ENCODE measurements around the gene TNFAIP3. TPM values are rescaled to one million over a fixed set of nuclear protein-coding genes. Genes with fewer than 3 reads are reported as not detected.

The TNFAIP3 gene
- total and polyA plus RNA-seq, 2 of the 8 experiments (the other 6 are each of a cell fraction or from before 2014, with no cell fraction given) = 1.6 to 2.0 TPM

DNA sequence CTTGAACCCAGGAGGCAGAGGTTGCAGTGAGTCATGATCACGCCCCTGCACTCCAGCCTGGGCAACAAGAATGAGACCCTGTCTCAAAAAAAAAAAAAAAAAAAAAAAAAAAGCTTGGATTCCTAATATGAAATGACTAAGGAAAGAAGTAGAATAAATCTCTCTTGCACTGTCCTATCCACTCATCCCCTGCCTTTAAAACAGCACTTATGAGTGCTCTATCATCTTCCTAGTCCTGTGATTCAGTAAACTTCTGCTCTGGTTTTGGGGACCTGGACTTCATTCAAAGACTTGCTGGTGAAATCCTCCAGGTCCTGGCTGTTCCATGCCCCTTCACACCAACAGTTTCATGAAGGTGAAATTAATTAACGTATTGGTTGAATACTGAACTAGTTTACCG, 29.6 kb downstream of the TNFAIP3 start:
- H4K20me1 ChIP-seq (replicated peaks in 1 of 2; ENCODE audit: control insufficient read depth in 1 of 2, insufficient read depth in 2 of 2, low read length in 2 of 2) = no peaks in the 10 kb centered on the region
- no peak overlapping the region for H2BK20ac ChIP-seq (ENCODE audit: low read length)
- DNase-seq (ENCODE audit: low read depth in 1 of 2, low spot score in 2 of 2) (no peak), FAIRE-seq (no peak)
- H3K36me3 ChIP-seq (ENCODE audit: control insufficient read depth in 2 of 4, insufficient read depth in 4 of 4, low read length in 3 of 4) = no peaks in the 10 kb centered on the region
- H3K18ac ChIP-seq (ENCODE audit: extremely low read depth, low read length) = no peak overlapping the region
- no peak overlapping the region for H4K91ac ChIP-seq (replicated peaks; ENCODE audit: insufficient read length, low read length)
- H3K14ac ChIP-seq (ENCODE audit: insufficient read length) = no peak overlapping the region
- no peak overlapping the region for H2BK15ac ChIP-seq (ENCODE audit: low read length)
- CTCF ChIA-PET (ENCODE audit: partially characterized antibody) = no interaction called here
- no peak overlapping the region for H2BK5ac ChIP-seq (ENCODE audit: low read depth, low read length)
- no peak for TF ChIP-seq SP2 (IDR thresholded peaks at IDR 0.05; ENCODE audit: low read length)
- TF ChIP-seq NANOG (IDR thresholded peaks at IDR 0.05; ENCODE audit: insufficient read depth, low read depth, low read length, poor library complexity, severe bottlenecking) = no peak
- TF ChIP-seq, protein P1, sequence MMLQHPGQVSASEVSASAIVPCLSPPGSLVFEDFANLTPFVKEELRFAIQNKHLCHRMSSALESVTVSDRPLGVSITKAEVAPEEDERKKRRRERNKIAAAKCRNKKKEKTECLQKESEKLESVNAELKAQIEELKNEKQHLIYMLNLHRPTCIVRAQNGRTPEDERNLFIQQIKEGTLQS (IDR thresholded peaks at IDR 0.05; ENCODE audit: insufficient read depth, low read depth, low read length) = no peak
- TF ChIP-seq, protein P2, sequence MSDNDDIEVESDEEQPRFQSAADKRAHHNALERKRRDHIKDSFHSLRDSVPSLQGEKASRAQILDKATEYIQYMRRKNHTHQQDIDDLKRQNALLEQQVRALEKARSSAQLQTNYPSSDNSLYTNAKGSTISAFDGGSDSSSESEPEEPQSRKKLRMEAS (IDR thresholded peaks at IDR 0.05) = no peak
- no peak for TF ChIP-seq POLR2A (IDR thresholded peaks at IDR 0.05; ENCODE audit: control extremely low read depth in 1 of 2, low read depth in 2 of 2, low read length in 2 of 2)
- no peak for TF ChIP-seq CEBPB (IDR thresholded peaks at IDR 0.05; ENCODE audit: low read depth, low read length)
- TF ChIP-seq EZH2 (IDR thresholded peaks at IDR 0.05; ENCODE audit: low read depth, low read length, severe bottlenecking) = no peak
- no peak for TF ChIP-seq FOSL1 (IDR thresholded peaks at IDR 0.05; ENCODE audit: insufficient read depth, low read depth, low read length)
- TF ChIP-seq ASH2L (IDR thresholded peaks at IDR 0.05; ENCODE audit: low read length) = no peak
- TF ChIP-seq BACH1 (IDR thresholded peaks at IDR 0.05; ENCODE audit: low read length) = no peak
- TF ChIP-seq TAF7 (optimal IDR thresholded peaks at IDR 0.05; ENCODE audit: borderline replicate concordance, low read depth, low read length) = no peak
- no peak for TF ChIP-seq SAP30 (IDR thresholded peaks at IDR 0.05; ENCODE audit: insufficient read depth, insufficient replicate concordance, low read length)
- TF ChIP-seq TCF12 (IDR thresholded peaks at IDR 0.05; ENCODE audit: low read depth, low read length) = no peak
- H2BK120ac ChIP-seq (replicated peaks; ENCODE audit: low read depth, low read length) = no peak overlapping the region
- no peaks in the 10 kb centered on the region for H3K27me3 ChIP-seq (replicated peaks in 1 of 4; ENCODE audit: control insufficient read depth in 3 of 4, extremely low read depth in 1 of 4, insufficient read depth in 3 of 4, low read length in 3 of 4)
- H3K23ac ChIP-seq (ENCODE audit: insufficient read length) = no peak overlapping the region
- no peaks in the 10 kb centered on the region for H3K4me1 ChIP-seq (replicated peaks in 1 of 4; ENCODE audit: control insufficient read depth in 3 of 4, insufficient read depth in 4 of 4, low read length in 3 of 4)
- H3K9ac ChIP-seq (replicated peaks in 1 of 4; ENCODE audit: extremely low read depth in 1 of 4, low read depth in 3 of 4, low read length in 3 of 4) = no peak overlapping the region
- no peak overlapping the region for H3K4ac ChIP-seq (replicated peaks; ENCODE audit: insufficient read length, low read depth, low read length)
- H3K9me3 ChIP-seq (ENCODE audit: insufficient read depth in 2 of 2, low read depth in 1 of 2, low read length in 1 of 2) = no peaks in the 10 kb centered on the region
- no peak overlapping the region for H2AFZ ChIP-seq (ENCODE audit: low read length)
- H3K4me2 ChIP-seq (ENCODE audit: insufficient read depth in 1 of 2, low read depth in 2 of 2, low read length in 2 of 2) = no peak overlapping the region
- H2BK12ac ChIP-seq (ENCODE audit: low read depth, low read length) = no peak overlapping the region
- H3K27ac ChIP-seq (ENCODE audit: low read depth, low read length) = no peak overlapping the region
- H4K5ac ChIP-seq (ENCODE audit: insufficient read length, low read depth, low read length) = no peak overlapping the region
- no peak overlapping the region for H3K4me3 ChIP-seq (ENCODE audit: extremely low read depth in 1 of 4, insufficient read depth in 2 of 4, low read depth in 3 of 4, low read length in 4 of 4)
- H4K8ac ChIP-seq (ENCODE audit: extremely low read depth, insufficient read depth, low read length) = no peak overlapping the region
- H3K79me2 ChIP-seq (ENCODE audit: control insufficient read depth in 1 of 2, insufficient read depth in 2 of 2, low read length in 2 of 2) = no peaks in the 10 kb centered on the region
- H3K23me2 ChIP-seq (ENCODE audit: low read depth, low read length) = peaks cover 2% of the 10 kb centered on the region; the same call in 1 of the 2 replicates
- no peak overlapping the region for H3K56ac ChIP-seq (replicated peaks; ENCODE audit: insufficient read length, low read depth, low read length)
- POLR2A ChIA-PET (ENCODE audit: partially characterized antibody) = no interaction called here
- H3K79me1 ChIP-seq (ENCODE audit: low read depth, low read length) = no peaks in the 10 kb centered on the region
- 87% methylated on average over 3 of the region's 3 CpGs; no CpG with 5 or more reads in 1 of the 2 experiments for WGBS, 2 experiments (ENCODE audit: extremely low coverage in 1 of 2, insufficient coverage in 1 of 2, insufficient read length in 1 of 2, insufficient replicate concordance in 2 of 2, low coverage in 1 of 2, low lambda C conversion rate in 2 of 2, missing lambda C conversion rate in 1 of 2)
- no peak overlapping the region for H2AK5ac ChIP-seq (ENCODE audit: low read depth, low read length)
